Mesendoderm (in vitro differentiated cells): Measurements from ENCODE around the gene CPNE4.

Experiments used
- DNase-seq: peaks from one replicate; pipeline ENCODE4 v3.0.0; 2013
- H2AK5ac ChIP-seq: 2 replicates; pipeline ENCODE4 v1.6.1; 2013; ENCODE audit warnings: low read length, inconsistent platforms
- H2BK120ac ChIP-seq: 2 replicates; pipeline ENCODE4 v1.6.1; 2013; ENCODE audit warnings: low read depth, mild to moderate bottlenecking, low read length, moderate library complexity, mixed read lengths
- H2BK15ac ChIP-seq: replicated peaks from 2 replicates; pipeline ENCODE4 v1.6.1; 2013; ENCODE audit warnings: low read depth, mild to moderate bottlenecking, moderate library complexity
- H2BK5ac ChIP-seq: 2 replicates; pipeline ENCODE4 v1.6.1; 2013; ENCODE audit warnings: low read length, inconsistent platforms
- H3K18ac ChIP-seq: 2 replicates; pipeline ENCODE4 v1.6.1; 2013; ENCODE audit warnings: mild to moderate bottlenecking, low read length, mixed read lengths
- H3K23ac ChIP-seq: one replicate; pipeline ENCODE4 v1.6.1; 2013; ENCODE audit warnings: low read length
- H3K27ac ChIP-seq: 2 replicates; pipeline ENCODE4 v1.5.1; 2013; ENCODE audit warnings: low read depth, mild to moderate bottlenecking, inconsistent platforms, low read length, moderate library complexity
- H3K27me3 ChIP-seq: 2 replicates; pipeline ENCODE4 v1.6.1; 2013; ENCODE audit warnings: low read length, control low read depth, mild to moderate bottlenecking, inconsistent platforms; ENCODE audit not compliant: insufficient read depth, poor library complexity
- H3K36me3 ChIP-seq: 2 replicates; pipeline ENCODE4 v1.6.1; 2013; ENCODE audit warnings: low read length, inconsistent platforms; ENCODE audit not compliant: control insufficient read depth, insufficient read depth
- H3K4ac ChIP-seq: one replicate; pipeline ENCODE4 v1.6.1; 2013; ENCODE audit warnings: low read depth, mild to moderate bottlenecking, low read length, moderate library complexity
- H3K4me1 ChIP-seq: 2 replicates; pipeline ENCODE4 v1.6.1; 2013; ENCODE audit warnings: low read depth, low read length, inconsistent platforms; ENCODE audit not compliant: control insufficient read depth
- H3K4me2 ChIP-seq: 2 replicates; pipeline ENCODE4 v1.6.1; 2013; ENCODE audit warnings: low read length
- H3K4me3 ChIP-seq: 2 replicates; pipeline ENCODE4 v1.5.1; 2013; ENCODE audit warnings: mild to moderate bottlenecking, low read length
- H3K56ac ChIP-seq: one replicate; pipeline ENCODE4 v1.6.1; 2013; ENCODE audit warnings: low read length
- H3K79me1 ChIP-seq: 2 replicates; pipeline ENCODE4 v1.6.1; 2013; ENCODE audit warnings: low read length, inconsistent platforms
- H3K79me2 ChIP-seq: 2 replicates; pipeline ENCODE4 v1.6.1; 2013; ENCODE audit warnings: mild to moderate bottlenecking, low read length; ENCODE audit not compliant: control insufficient read depth, insufficient read depth
- H3K9ac ChIP-seq: 2 replicates; pipeline ENCODE4 v1.6.1; 2013; ENCODE audit warnings: low read length, inconsistent platforms
- H4K5ac ChIP-seq: one replicate; pipeline ENCODE4 v1.6.1; 2013; ENCODE audit warnings: low read length
- H4K8ac ChIP-seq: one replicate; pipeline ENCODE4 v1.6.1; 2013; ENCODE audit warnings: low read depth, mild to moderate bottlenecking, control low read depth, low read length, moderate library complexity
- WGBS: extraction: QIAGEN DNeasy Blood & Tissue Kit; methylation state at CpG from one replicate; pipeline ENCODE4 v1.1.7; 2013; ENCODE audit warnings: low lambda C conversion rate, missing lambda C conversion rate; ENCODE audit not compliant: insufficient coverage; ENCODE audit errors: extremely low coverage; 5-methylcytosine and 5-hydroxymethylcytosine counted together

CPNE4 gene

GRCh38 chr3:131532645-131533044 is 502.2 kb downstream of the CPNE4 start:
- H3K27me3 ChIP-seq: no peaks in the 10 kb centered on the region
- no peak overlapping the region for H3K27ac ChIP-seq
- H3K9ac ChIP-seq: no peak overlapping the region
- H3K23ac ChIP-seq: no peak overlapping the region
- H3K4me1 ChIP-seq: peaks cover 2% of the 10 kb centered on the region
- DNase-seq: no peak
- no peaks in the 10 kb centered on the region for H3K36me3 ChIP-seq
- H2BK120ac ChIP-seq: no peak overlapping the region
- H3K4me2 ChIP-seq: no peak overlapping the region
- H3K79me2 ChIP-seq: no peaks in the 10 kb centered on the region
- H4K5ac ChIP-seq: no peak overlapping the region
- H3K56ac ChIP-seq: no peak overlapping the region
- H3K4me3 ChIP-seq: no peak overlapping the region
- H2BK5ac ChIP-seq: no peak overlapping the region
- H3K4ac ChIP-seq: no peak overlapping the region
- no peak overlapping the region for H4K8ac ChIP-seq
- no peak overlapping the region for H3K18ac ChIP-seq
- H2AK5ac ChIP-seq: no peak overlapping the region
- H2BK15ac ChIP-seq: no peak overlapping the region
- H3K79me1 ChIP-seq: no peaks in the 10 kb centered on the region

- no peak overlapping the region for H3K18ac ChIP-seq
- H3K23ac ChIP-seq: no peak overlapping the region
- no peak overlapping the region for H2AK5ac ChIP-seq
- no CpG with 5 or more reads among the region's 1 CpG for WGBS
- DNase-seq: no peak
- H3K4me1 ChIP-seq: peaks cover 2% of the 10 kb centered on the region
- no peak overlapping the region for H2BK15ac ChIP-seq
- no peak overlapping the region for H3K27ac ChIP-seq
- no peak overlapping the region for H4K8ac ChIP-seq
- no peak overlapping the region for H3K56ac ChIP-seq
- H2BK5ac ChIP-seq: no peak overlapping the region
- H2BK120ac ChIP-seq: no peak overlapping the region
- no peaks in the 10 kb centered on the region for H3K36me3 ChIP-seq
- H3K4me2 ChIP-seq: no peak overlapping the region
- no peak overlapping the region for H3K9ac ChIP-seq
- no peaks in the 10 kb centered on the region for H3K79me1 ChIP-seq
- no peaks in the 10 kb centered on the region for H3K27me3 ChIP-seq
- H3K79me2 ChIP-seq: no peaks in the 10 kb centered on the region
- H3K4ac ChIP-seq: no peak overlapping the region
- H3K4me3 ChIP-seq: no peak overlapping the region
- H4K5ac ChIP-seq: no peak overlapping the region
Observed at GRCh38 chr3:131530843-131531242, 504.0 kb downstream of the CPNE4 start.

GRCh38 chr3:131530388-131530787 is 504.4 kb downstream of the CPNE4 start:
- Histone ChIP-seq H3K4me1 (peaks cover 2% of the 10 kb centered on the region), H2BK5ac (no peak overlapping the region), H2AK5ac (no peak overlapping the region), H3K79me2 (no peaks in the 10 kb centered on the region), H3K9ac (no peak overlapping the region), H2BK120ac (no peak overlapping the region), H3K23ac (no peak overlapping the region), H3K18ac (no peak overlapping the region), H3K56ac (no peak overlapping the region), H3K27ac (no peak overlapping the region), H2BK15ac (no peak overlapping the region), H3K79me1 (no peaks in the 10 kb centered on the region), H4K8ac (no peak overlapping the region), H3K27me3 (no peaks in the 10 kb centered on the region), H3K4ac (no peak overlapping the region), H3K36me3 (no peaks in the 10 kb centered on the region), H4K5ac (no peak overlapping the region), H3K4me2 (no peak overlapping the region), H3K4me3 (no peak overlapping the region)
- WGBS: no CpG with 5 or more reads among the region's 1 CpG
- no peak for DNase-seq

- Histone ChIP-seq H3K79me1 (no peaks in the 10 kb centered on the region), H3K27ac (no peak overlapping the region), H2BK120ac (no peak overlapping the region), H3K23ac (no peak overlapping the region), H3K4me1 (no peaks in the 10 kb centered on the region), H2BK5ac (no peak overlapping the region), H3K9ac (peak overlapping the region; percentile 32), H3K4me3 (no peak overlapping the region), H3K56ac (peak overlapping the region; percentile 39), H3K79me2 (no peaks in the 10 kb centered on the region), H2AK5ac (no peak overlapping the region), H2BK15ac (no peak overlapping the region), H3K18ac (no peak overlapping the region), H4K5ac (no peak overlapping the region), H3K4ac (peak overlapping the region; percentile 41), H3K27me3 (no peaks in the 10 kb centered on the region), H4K8ac (no peak overlapping the region), H3K4me2 (no peak overlapping the region), H3K36me3 (no peaks in the 10 kb centered on the region)
- no CpG with 5 or more reads among the region's 37 CpGs for WGBS
- DNase-seq: peak; percentile 87
Observed at GRCh38 chr3:131526801-131527347, 507.9 kb downstream of the CPNE4 start.

- no peak overlapping the region for H2BK120ac ChIP-seq
- H3K4me2 ChIP-seq: no peak overlapping the region
- H3K36me3 ChIP-seq: no peaks in the 10 kb centered on the region
- no peak for DNase-seq
- no peak overlapping the region for H3K4ac ChIP-seq
- H3K4me3 ChIP-seq: no peak overlapping the region
- H3K79me2 ChIP-seq: no peaks in the 10 kb centered on the region
- no peak overlapping the region for H3K56ac ChIP-seq
- H2BK5ac ChIP-seq: no peak overlapping the region
- no peaks in the 10 kb centered on the region for H3K27me3 ChIP-seq
- H3K27ac ChIP-seq: no peak overlapping the region
- no peak overlapping the region for H3K23ac ChIP-seq
- H4K5ac ChIP-seq: no peak overlapping the region
- WGBS: no CpG with 5 or more reads among the region's 7 CpGs
- H3K4me1 ChIP-seq: no peaks in the 10 kb centered on the region
- H3K79me1 ChIP-seq: no peaks in the 10 kb centered on the region
- no peak overlapping the region for H3K9ac ChIP-seq
- no peak overlapping the region for H2AK5ac ChIP-seq
- no peak overlapping the region for H3K18ac ChIP-seq
- no peak overlapping the region for H2BK15ac ChIP-seq
- no peak overlapping the region for H4K8ac ChIP-seq
Observed at GRCh38 chr3:131518680-131519079, 516.1 kb downstream of the CPNE4 start.

- H3K23ac ChIP-seq: no peak overlapping the region
- H3K27ac ChIP-seq: no peak overlapping the region
- no peak overlapping the region for H2AK5ac ChIP-seq
- DNase-seq: no peak
- H3K4me1 ChIP-seq: peaks cover 3% of the 10 kb centered on the region
- no peak overlapping the region for H3K4ac ChIP-seq
- H2BK120ac ChIP-seq: no peak overlapping the region
- H3K18ac ChIP-seq: no peak overlapping the region
- H2BK15ac ChIP-seq: no peak overlapping the region
- no peak overlapping the region for H3K4me2 ChIP-seq
- H3K27me3 ChIP-seq: no peaks in the 10 kb centered on the region
- no peaks in the 10 kb centered on the region for H3K36me3 ChIP-seq
- H3K4me3 ChIP-seq: no peak overlapping the region
- H4K8ac ChIP-seq: no peak overlapping the region
- peaks cover 21% of the 10 kb centered on the region for H3K79me2 ChIP-seq
- H3K79me1 ChIP-seq: peaks cover 3% of the 10 kb centered on the region
- no peak overlapping the region for H2BK5ac ChIP-seq
- no peak overlapping the region for H3K56ac ChIP-seq
- H3K9ac ChIP-seq: no peak overlapping the region
- WGBS: 100% methylated on average over 1 of the region's 4 CpGs
- no peak overlapping the region for H4K5ac ChIP-seq
Observed at GRCh38 chr3:131505421-131505820, 529.4 kb downstream of the CPNE4 start.
